Fibroblast of the aortic adventitia (primary cell): ENCODE data around the gene BCAS3. TPM values are rescaled to one million over a fixed set of nuclear protein-coding genes. Genes with fewer than 3 reads are reported as not detected.

ENCODE experiments used
- DNase-seq: peaks from one replicate; pipeline ENCODE4 v3.0.0-alpha.2; 2010; ENCODE audit warnings: low read depth
- H3K4me3 ChIP-seq: 2 replicates; pipeline ENCODE4 v1.5.1; 2011; ENCODE audit warnings: low read depth, mild to moderate bottlenecking, control low read depth, low read length, moderate library complexity
- total RNA-seq: library from RNA; depleted of rRNA; stranded (reverse); fragments of >200 nt; gene quantifications from 2 replicates; pipeline ENCODE4 v1.2.3, GENCODE V29; 2012; ENCODE audit warnings: low replicate concordance
- TF ChIP-seq, protein P1 (sequence below): IDR thresholded peaks from 2 replicates; pipeline ENCODE4 v1.5.1; 2011; ENCODE audit warnings: mild to moderate bottlenecking, low read length, control low read depth, inconsistent platforms; ENCODE audit not compliant: insufficient read depth

Gene BCAS3
- total RNA-seq, 1 donor, result 29.6 TPM

DNA sequence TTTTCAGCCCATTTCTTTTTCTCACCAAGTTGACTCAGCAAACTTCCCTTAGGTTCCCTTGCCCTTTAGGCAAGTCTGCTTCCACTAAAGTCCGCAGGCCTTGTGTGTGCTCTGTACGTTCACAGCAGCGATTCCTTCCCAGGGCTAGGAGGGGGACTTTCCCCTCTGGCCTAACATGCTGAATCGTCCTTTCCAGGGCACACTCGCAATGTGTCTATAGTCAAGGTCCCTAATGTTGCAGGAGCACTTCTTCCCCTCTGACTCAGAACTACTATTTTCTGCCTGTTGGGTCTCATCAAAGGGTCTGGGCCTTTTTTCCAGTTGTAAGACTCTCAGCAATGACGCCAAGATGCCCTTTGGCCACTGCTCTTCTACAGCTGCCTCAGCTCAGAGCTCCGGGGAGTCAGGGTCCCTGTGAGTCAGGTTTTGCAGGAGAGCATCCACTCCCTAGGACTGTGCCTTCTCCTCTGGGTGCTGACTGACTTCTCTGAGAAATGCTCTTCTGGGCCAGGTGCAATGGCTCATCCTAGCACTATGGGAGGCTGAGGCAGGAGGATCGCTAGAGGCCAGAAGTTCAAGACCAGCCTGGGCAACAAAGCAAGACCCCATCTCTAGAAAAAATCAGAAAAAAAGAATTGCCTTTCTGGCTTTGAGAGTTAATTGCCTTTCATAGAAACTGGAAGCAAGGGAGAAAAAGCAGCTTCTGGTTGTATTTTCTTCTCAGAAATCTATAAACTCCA, 657.6 kb downstream of the BCAS3 start:
- peak; percentile 67 for DNase-seq
- TF ChIP-seq, protein P1, sequence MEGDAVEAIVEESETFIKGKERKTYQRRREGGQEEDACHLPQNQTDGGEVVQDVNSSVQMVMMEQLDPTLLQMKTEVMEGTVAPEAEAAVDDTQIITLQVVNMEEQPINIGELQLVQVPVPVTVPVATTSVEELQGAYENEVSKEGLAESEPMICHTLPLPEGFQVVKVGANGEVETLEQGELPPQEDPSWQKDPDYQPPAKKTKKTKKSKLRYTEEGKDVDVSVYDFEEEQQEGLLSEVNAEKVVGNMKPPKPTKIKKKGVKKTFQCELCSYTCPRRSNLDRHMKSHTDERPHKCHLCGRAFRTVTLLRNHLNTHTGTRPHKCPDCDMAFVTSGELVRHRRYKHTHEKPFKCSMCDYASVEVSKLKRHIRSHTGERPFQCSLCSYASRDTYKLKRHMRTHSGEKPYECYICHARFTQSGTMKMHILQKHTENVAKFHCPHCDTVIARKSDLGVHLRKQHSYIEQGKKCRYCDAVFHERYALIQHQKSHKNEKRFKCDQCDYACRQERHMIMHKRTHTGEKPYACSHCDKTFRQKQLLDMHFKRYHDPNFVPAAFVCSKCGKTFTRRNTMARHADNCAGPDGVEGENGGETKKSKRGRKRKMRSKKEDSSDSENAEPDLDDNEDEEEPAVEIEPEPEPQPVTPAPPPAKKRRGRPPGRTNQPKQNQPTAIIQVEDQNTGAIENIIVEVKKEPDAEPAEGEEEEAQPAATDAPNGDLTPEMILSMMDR, result no peak
- no peak overlapping the region for H3K4me3 ChIP-seq

- TF ChIP-seq, protein P1, result no peak
- DNase-seq, result peak; percentile 78
- H3K4me3 ChIP-seq, result no peak overlapping the region
Observed at GRCh38 chr17:61335845-61336655, 658.4 kb downstream of the BCAS3 start.

GRCh38 chr17:61337290-61337689, 659.6 kb downstream of the BCAS3 start:
- no peak overlapping the region for H3K4me3 ChIP-seq
- TF ChIP-seq, protein P1, result no peak
- DNase-seq, result no peak

GRCh38 chr17:61338000-61338798, 660.5 kb downstream of the BCAS3 start:
- TF ChIP-seq, protein P1, result no peak
- peak; percentile 82 for DNase-seq
- no peak overlapping the region for H3K4me3 ChIP-seq

- H3K4me3 ChIP-seq, result no peak overlapping the region
- DNase-seq, result no peak
- TF ChIP-seq, protein P1, result no peak
Observed at GRCh38 chr17:61338874-61339478, 661.3 kb downstream of the BCAS3 start.
